AG09309 (cell line): ENCODE results near the gene SLC37A4.
A peak's percentile ranks its signal among the peaks of the same experiment; 100 is the strongest.

ENCODE experiments used
- DNase-seq: peaks from one replicate; pipeline ENCODE4 v3.0.0-alpha.2; 2010; ENCODE audit warnings: low read depth
- H3K4me3 ChIP-seq: 2 replicates; pipeline ENCODE4 v1.5.1; 2011; ENCODE audit warnings: mild to moderate bottlenecking, low read depth, low read length, moderate library complexity; ENCODE audit not compliant: control insufficient read depth
- TF ChIP-seq, protein P1 (sequence below): IDR thresholded peaks from 2 replicates; pipeline ENCODE4 v1.5.1; 2011; ENCODE audit warnings: mild to moderate bottlenecking, low read depth, low read length, inconsistent platforms; ENCODE audit not compliant: insufficient read depth, control insufficient read depth; ENCODE audit errors: missing control alignments

The SLC37A4 gene

DNA sequence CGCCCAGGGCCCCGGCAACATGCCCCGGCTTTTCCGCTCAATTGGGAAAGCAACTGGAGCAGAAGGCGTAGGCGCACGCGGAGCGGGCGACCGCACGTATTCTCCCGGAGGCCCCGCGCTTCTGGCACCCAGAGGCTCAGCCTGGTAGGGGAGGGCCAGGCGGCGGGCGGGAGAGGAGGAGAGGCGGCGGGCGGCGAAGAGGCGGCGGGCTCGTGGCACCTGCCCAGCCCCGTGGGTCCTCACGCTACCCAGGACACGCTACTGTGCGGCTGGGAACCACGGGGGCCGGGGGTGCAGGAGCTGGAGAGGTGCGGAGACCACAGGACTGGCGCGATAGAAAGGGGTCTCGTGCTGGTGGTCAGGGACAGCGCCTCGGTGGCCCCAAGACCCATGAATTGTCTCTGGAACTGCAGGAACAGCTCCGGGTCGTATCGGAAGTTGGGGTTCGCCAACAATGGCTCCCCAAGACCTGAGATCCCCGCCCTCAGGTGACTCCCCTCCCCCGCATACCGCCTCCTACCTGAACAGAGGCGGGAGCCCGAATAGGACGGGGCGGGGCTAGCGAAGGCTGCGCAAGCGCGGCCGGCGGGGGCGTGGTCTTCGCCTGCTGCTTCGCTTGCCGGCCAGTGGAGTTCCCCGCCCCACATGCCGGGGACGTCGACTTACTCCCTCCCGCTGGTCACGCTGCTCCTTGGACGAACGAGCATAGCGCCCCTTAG lies at the start of gene SLC37A4:
Gene SLC37A4, minus strand, starts transcription at position 549 of the 719 bp plus-strand sequence.
- TF ChIP-seq, protein P1, sequence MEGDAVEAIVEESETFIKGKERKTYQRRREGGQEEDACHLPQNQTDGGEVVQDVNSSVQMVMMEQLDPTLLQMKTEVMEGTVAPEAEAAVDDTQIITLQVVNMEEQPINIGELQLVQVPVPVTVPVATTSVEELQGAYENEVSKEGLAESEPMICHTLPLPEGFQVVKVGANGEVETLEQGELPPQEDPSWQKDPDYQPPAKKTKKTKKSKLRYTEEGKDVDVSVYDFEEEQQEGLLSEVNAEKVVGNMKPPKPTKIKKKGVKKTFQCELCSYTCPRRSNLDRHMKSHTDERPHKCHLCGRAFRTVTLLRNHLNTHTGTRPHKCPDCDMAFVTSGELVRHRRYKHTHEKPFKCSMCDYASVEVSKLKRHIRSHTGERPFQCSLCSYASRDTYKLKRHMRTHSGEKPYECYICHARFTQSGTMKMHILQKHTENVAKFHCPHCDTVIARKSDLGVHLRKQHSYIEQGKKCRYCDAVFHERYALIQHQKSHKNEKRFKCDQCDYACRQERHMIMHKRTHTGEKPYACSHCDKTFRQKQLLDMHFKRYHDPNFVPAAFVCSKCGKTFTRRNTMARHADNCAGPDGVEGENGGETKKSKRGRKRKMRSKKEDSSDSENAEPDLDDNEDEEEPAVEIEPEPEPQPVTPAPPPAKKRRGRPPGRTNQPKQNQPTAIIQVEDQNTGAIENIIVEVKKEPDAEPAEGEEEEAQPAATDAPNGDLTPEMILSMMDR: peak; percentile 88
- DNase-seq: peak; percentile 90
- H3K4me3 ChIP-seq: peak within 1 kb of the TSS; percentile 95

DNA sequence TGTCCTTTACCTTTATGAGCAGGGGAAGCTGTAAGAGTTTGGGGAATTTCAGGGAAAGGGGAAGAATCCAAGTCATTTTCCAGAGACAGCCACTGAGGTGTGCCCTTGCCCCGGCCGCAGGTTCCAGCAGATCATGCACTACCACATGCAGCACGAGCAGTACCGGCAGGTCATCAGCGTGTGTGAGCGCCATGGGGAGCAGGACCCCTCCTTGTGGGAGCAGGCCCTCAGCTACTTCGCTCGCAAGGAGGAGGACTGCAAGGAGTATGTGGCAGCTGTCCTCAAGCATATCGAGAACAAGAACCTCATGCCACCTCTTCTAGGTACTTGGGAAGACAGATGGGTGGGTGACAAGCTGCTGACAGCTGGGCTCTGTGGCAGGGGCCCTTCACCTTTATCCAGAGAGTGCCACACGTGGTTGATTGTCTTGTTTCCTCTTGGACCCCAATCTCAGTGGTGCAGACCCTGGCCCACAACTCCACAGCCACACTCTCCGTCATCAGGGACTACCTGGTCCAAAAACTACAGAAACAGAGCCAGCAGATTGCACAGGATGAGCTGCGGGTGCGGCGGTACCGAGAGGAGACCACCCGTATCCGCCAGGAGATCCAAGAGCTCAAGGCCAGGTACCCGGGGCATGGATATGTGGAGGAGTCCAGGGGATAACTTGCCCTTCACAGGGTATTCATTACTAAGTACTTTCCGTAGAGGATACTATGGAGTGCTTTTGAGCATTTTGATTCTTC lies 48.2 kb upstream of the SLC37A4 start:
- H3K4me3 ChIP-seq: no peak overlapping the region
- no peak for DNase-seq
- TF ChIP-seq, protein P1: no peak

DNA sequence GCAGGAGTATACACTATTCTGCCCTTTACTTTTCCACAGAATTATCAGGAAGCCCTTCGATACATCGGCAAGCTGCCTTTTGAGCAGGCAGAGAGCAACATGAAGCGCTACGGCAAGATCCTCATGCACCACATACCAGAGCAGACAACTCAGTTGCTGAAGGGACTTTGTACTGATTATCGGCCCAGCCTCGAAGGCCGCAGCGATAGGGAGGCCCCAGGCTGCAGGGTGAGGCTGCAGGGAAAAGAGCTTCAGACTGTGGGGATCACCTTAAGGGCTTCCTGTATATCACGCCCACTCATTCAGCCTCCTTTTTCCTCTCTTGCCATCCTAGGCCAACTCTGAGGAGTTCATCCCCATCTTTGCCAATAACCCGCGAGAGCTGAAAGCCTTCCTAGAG lies 47.2 kb upstream of the SLC37A4 start:
- no peak overlapping the region for H3K4me3 ChIP-seq
- TF ChIP-seq, protein P1: no peak
- no peak for DNase-seq

DNA sequence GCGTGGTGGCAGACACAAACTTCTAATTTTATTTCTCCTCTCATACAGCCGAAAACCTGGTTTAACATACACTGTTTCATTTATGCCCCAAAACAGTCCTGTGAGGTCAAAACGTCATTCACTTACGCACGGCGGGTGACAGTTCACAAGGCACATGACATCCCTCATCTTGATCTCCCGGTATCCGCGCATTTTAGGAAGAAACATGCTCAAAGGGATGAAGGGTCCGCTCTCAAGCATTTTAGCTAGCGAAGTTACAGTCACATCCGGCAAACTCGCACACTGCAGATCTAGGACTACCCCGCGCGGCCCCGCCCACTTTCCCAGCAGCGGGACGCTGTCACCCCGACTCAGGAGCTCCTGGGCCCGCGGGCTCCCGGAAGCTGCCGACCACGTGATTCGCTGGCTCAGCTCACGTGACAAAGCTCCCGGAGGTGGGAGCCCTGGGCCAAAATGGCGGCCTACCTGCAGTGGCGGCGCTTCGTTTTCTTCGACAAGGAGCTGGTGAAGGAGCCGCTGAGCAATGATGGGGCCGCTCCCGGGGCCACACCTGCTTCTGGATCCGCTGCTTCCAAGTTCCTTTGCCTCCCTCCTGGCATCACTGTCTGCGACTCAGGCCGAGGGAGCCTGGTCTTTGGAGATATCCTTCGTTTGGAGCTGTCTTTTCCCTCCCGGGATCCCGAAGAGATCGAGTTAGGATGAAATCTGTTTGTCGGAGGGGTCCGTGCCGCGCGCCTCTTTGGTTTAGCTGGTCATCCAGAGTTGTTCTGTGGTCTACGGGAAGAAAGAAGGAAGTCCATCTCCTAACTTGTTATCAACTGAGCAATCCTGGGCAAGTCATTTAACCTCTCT lies 36.9 kb upstream of the SLC37A4 start, which contains the start of gene VPS11:
Gene VPS11, plus strand, starts transcription at position 448 of the 852 bp plus-strand sequence. Its CDS starts 6 bp downstream, at position 454.
- H3K4me3 ChIP-seq: peak within 1 kb of the TSS; percentile 83
- TF ChIP-seq, protein P1: no peak
- peak; percentile 72 for DNase-seq

DNA sequence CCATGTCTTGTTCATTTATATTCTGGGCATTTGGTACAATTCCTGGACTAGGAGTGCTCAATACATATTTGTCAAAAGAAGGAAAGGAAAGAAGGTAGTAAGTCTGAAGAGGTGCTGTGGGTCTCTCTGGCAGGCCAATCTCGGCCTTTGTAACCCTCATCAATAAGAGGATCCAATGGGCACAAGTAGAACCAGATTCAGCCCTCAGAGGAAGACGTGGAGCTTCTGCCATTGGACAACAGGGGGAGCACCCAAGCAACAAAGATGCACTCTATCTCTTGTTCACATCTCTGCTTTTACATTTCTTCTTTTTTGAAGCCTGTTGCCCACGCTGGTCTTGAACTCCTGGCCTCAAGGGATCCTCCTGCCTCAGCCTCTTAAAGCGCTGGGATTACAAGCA lies 34.7 kb upstream of the SLC37A4 start:
- DNase-seq: no peak

More for the DNA sequence above, 34.7 kb upstream of the SLC37A4 start:
- TF ChIP-seq, protein P1: peak; percentile 63
- no peak overlapping the region for H3K4me3 ChIP-seq
